ENCODE measurements around the gene SUGP2. TPM values are rescaled to one million over a fixed set of nuclear protein-coding genes. Genes with fewer than 3 reads are reported as not detected.

Gene SUGP2
- total and polyA plus RNA-seq, 12 donors: 22.0 to 291 (median 53.2) TPM

DNA sequence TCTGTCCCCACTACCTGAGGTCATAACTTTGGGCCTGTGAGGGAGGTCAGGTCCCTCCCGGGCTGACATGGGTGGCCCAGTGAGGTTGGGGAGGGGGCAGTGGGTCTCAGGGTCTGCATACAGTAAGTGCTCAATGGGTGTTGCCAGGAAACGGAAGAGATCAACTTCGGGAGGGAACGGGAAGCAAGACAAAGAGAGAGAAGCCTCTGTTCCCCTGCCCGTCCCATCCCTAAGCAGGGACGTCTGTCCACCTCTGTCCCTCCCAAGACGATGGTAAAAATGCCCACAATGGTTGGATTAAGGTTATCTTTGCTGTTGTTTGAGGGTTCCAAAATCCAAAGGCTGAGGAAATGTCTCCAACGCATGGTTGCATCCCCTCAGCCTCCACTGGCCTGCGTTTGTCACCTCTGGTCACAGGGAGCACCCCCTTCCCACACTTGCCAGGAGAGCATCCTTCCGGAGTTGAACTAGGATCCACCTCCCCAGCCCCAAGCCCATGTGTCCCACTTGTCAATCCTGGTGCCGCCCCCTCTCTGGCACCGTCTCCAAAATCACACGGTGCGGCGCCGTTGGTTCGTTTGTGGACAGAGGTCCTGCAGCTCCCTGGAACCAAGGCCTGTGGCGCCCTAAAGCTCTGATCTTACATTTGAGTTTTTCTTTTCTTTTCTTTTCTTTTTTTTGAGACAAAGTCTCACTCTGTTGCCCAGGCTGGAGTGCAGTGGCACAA, 91.5 kb downstream of the SUGP2 start:
- Histone ChIP-seq H3K9me3 (replicated peaks in 1 of 3) (no peaks in the 10 kb centered on the region), H3K27ac (peak overlapping the region in 1 of 5 donors; percentile 82), H3K4me3 (peak overlapping the region in 1 of 4 donors; percentile 64), H3K4me1 (replicated peaks in 1 of 2) (peaks cover 0 to 14% of the 10 kb centered on the region in 2 donors), H3K27me3 (no peaks in the 10 kb centered on the region), H3K36me3 (replicated peaks in 1 of 2) (no peaks in the 10 kb centered on the region)
- DNase-seq: peak in 1 of 7 donors; percentile 36
- intact Hi-C loops (cut with DNase I): loop anchor here in 1 of 2 donors (5.0 kb wide), 1 partner anchor 41 kb away; no protein-coding TSS in a partner anchor
- 67 to 79% (median 72%) methylated on average over 18 of the region's 18 CpGs for WGBS, 4 donors
- no peak for TF ChIP-seq POLR2A (IDR thresholded peaks at IDR 0.05)
- TF ChIP-seq, protein P1, sequence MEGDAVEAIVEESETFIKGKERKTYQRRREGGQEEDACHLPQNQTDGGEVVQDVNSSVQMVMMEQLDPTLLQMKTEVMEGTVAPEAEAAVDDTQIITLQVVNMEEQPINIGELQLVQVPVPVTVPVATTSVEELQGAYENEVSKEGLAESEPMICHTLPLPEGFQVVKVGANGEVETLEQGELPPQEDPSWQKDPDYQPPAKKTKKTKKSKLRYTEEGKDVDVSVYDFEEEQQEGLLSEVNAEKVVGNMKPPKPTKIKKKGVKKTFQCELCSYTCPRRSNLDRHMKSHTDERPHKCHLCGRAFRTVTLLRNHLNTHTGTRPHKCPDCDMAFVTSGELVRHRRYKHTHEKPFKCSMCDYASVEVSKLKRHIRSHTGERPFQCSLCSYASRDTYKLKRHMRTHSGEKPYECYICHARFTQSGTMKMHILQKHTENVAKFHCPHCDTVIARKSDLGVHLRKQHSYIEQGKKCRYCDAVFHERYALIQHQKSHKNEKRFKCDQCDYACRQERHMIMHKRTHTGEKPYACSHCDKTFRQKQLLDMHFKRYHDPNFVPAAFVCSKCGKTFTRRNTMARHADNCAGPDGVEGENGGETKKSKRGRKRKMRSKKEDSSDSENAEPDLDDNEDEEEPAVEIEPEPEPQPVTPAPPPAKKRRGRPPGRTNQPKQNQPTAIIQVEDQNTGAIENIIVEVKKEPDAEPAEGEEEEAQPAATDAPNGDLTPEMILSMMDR (IDR thresholded peaks at IDR 0.05): no peak

Other genes with a start within 250 kb of the SUGP2 start
- gene COMP, start 242.2 kb downstream of the SUGP2 start, total RNA-seq: under 1 TPM in 1 of 9 donors, not detected in 8; 0.11 TPM
- gene COMP, start 242.2 kb downstream of the SUGP2 start, polyA plus RNA-seq: under 1 TPM in 2 of 3 donors, not detected in 1; 0.16 to 0.17 TPM
- gene UPF1, start 201.6 kb downstream of the SUGP2 start, total RNA-seq: 100 to 1,000 TPM in 1 of 9 donors, 10 to 100 TPM in 8; 31.1 to 141 (median 78.7) TPM
- gene UPF1, start 201.6 kb downstream of the SUGP2 start, polyA plus RNA-seq: 10 to 100 TPM; 27.6 to 80.8 (median 55.1) TPM
- gene CERS1, start 137.4 kb downstream of the SUGP2 start, total RNA-seq: 1 to 10 TPM in 3 of 9 donors, under 1 TPM in 3, not detected in 3; 0.29 to 2.8 (median 1.1) TPM
- 1 to 10 TPM; 1.8 to 4.3 (median 2.8) TPM for gene CERS1, start 137.4 kb downstream of the SUGP2 start, polyA plus RNA-seq
- gene COPE, start 114.1 kb downstream of the SUGP2 start, total RNA-seq: 100 to 1,000 TPM; 208 to 400 (median 306) TPM
- 100 to 1,000 TPM in 2 of 3 donors, 10 to 100 TPM in 1; 45.1 to 298 (median 245) TPM for gene COPE, start 114.1 kb downstream of the SUGP2 start, polyA plus RNA-seq
- 10 to 100 TPM; 29.1 to 53.1 (median 46.4) TPM for gene DDX49, start 113.8 kb downstream of the SUGP2 start, total RNA-seq
- gene DDX49, start 113.8 kb downstream of the SUGP2 start, polyA plus RNA-seq: 100 to 1,000 TPM in 1 of 3 donors, 10 to 100 TPM in 2; 35.9 to 105 (median 88.9) TPM
- 10 to 100 TPM; 20.7 to 97.1 (median 34.1) TPM for gene HOMER3, start 92.3 kb downstream of the SUGP2 start, total RNA-seq
- gene HOMER3, start 92.3 kb downstream of the SUGP2 start, polyA plus RNA-seq: 100 to 1,000 TPM in 1 of 3 donors, 10 to 100 TPM in 2; 13.9 to 130 (median 43.2) TPM
- 10 to 100 TPM; 16.7 to 31.5 (median 26.7) TPM for gene ARMC6, start 86 bp upstream of the SUGP2 start, total RNA-seq
- gene ARMC6, start 86 bp upstream of the SUGP2 start, polyA plus RNA-seq: 10 to 100 TPM; 26.5 to 39.3 (median 38.5) TPM
- gene SLC25A42, start 30.5 kb upstream of the SUGP2 start, total RNA-seq: 10 to 100 TPM in 7 of 9 donors, 1 to 10 TPM in 2; 5.7 to 14.3 (median 12.6) TPM
- 10 to 100 TPM in 1 of 3 donors, 1 to 10 TPM in 2; 6.2 to 11.9 (median 10.0) TPM for gene SLC25A42, start 30.5 kb upstream of the SUGP2 start, polyA plus RNA-seq
- 10 to 100 TPM; 27.0 to 83.8 (median 37.7) TPM for gene TMEM161A, start 105.0 kb upstream of the SUGP2 start, total RNA-seq
- gene TMEM161A, start 105.0 kb upstream of the SUGP2 start, polyA plus RNA-seq: 10 to 100 TPM in 2 of 3 donors, 1 to 10 TPM in 1; 5.5 to 52.8 (median 44.4) TPM
- gene MEF2B, start 136.7 kb upstream of the SUGP2 start, total RNA-seq: 1 to 10 TPM in 2 of 9 donors, under 1 TPM in 4, not detected in 3; 0.42 to 3.7 (median 0.76) TPM
- gene MEF2B, start 136.7 kb upstream of the SUGP2 start, polyA plus RNA-seq: 1 to 10 TPM in 2 of 3 donors, not detected in 1; 3.3 to 6.0 TPM
- gene BORCS8, start 158.6 kb upstream of the SUGP2 start, total RNA-seq: 10 to 100 TPM in 8 of 9 donors, 1 to 10 TPM in 1; 8.3 to 32.2 (median 21.9) TPM
- 10 to 100 TPM; 20.3 to 49.6 (median 34.2) TPM for gene BORCS8, start 158.6 kb upstream of the SUGP2 start, polyA plus RNA-seq
- 10 to 100 TPM; 28.0 to 79.9 (median 51.6) TPM for gene RFXANK, start 158.7 kb upstream of the SUGP2 start, total RNA-seq
- gene RFXANK, start 158.7 kb upstream of the SUGP2 start, polyA plus RNA-seq: 100 to 1,000 TPM in 2 of 3 donors, 10 to 100 TPM in 1; 21.7 to 195 (median 140) TPM
- 10 to 100 TPM in 8 of 9 donors, 1 to 10 TPM in 1; 4.0 to 16.4 (median 12.3) TPM for gene NR2C2AP, start 169.9 kb upstream of the SUGP2 start, total RNA-seq
- gene NR2C2AP, start 169.9 kb upstream of the SUGP2 start, polyA plus RNA-seq: 10 to 100 TPM in 2 of 3 donors, 1 to 10 TPM in 1; 9.9 to 21.6 (median 21.2) TPM
- gene NCAN, start 178.4 kb upstream of the SUGP2 start, total RNA-seq: under 1 TPM in 3 of 9 donors, not detected in 6; 0.06 to 0.42 (median 0.14) TPM
- under 1 TPM in 2 of 3 donors, not detected in 1; 0.08 to 0.11 TPM for gene NCAN, start 178.4 kb upstream of the SUGP2 start, polyA plus RNA-seq
- gene TM6SF2, start 239.8 kb upstream of the SUGP2 start, total RNA-seq: 1 to 10 TPM in 2 of 9 donors, under 1 TPM in 3, not detected in 4; 0.28 to 1.1 (median 0.74) TPM
- 1 to 10 TPM in 2 of 3 donors, under 1 TPM in 1; 0.26 to 5.3 (median 1.3) TPM for gene TM6SF2, start 239.8 kb upstream of the SUGP2 start, polyA plus RNA-seq

Data from adrenal gland (tissue), 12 donors.